Gastroesophageal sphincter (tissue), 4 donors: ENCODE data around the gene IMMP2L. TPM values are rescaled to one million over a fixed set of nuclear protein-coding genes. Genes with fewer than 3 reads are reported as not detected.

Experiments
- ATAC-seq: fragments of 150-250 bp; one replicate; pipeline ENCODE4 v1.9.1; 2016; ENCODE audit warnings: mild to moderate bottlenecking, moderate library complexity
- H3K27ac ChIP-seq, 4 donors: fragments of 200-600 bp; sonication (generic) in 3 of 4; 1 replicate in 3 of 4; 2 replicates in 1 of 4; pipeline ENCODE4 v1.5.1; 2016 to 2019
- H3K27me3 ChIP-seq: fragments of 200-600 bp; sonication (generic); one replicate; pipeline ENCODE4 v1.5.1; 2019
- H3K36me3 ChIP-seq, 2 donors: fragments of 200-600 bp; sonication (generic); one replicate each; pipeline ENCODE4 v1.5.1; 2019; ENCODE audit warnings: control low read depth in 1 of 2
- H3K4me1 ChIP-seq, 3 donors: fragments of 200-600 bp; sonication (generic); 1 replicate in 2 of 3; 2 replicates in 1 of 3; pipeline ENCODE4 v1.5.1; 2016 to 2019; ENCODE audit warnings: control low read depth in 2 of 3
- H3K4me3 ChIP-seq, 2 donors: fragments of 200-600 bp; sonication (generic); one replicate each; pipeline ENCODE4 v1.5.1; 2019; ENCODE audit warnings: mild to moderate bottlenecking in 1 of 2, moderate library complexity in 1 of 2
- H3K9me3 ChIP-seq, 3 donors: fragments of 200-600 bp; sonication (generic); one replicate each; pipeline ENCODE4 v1.5.1; 2017 to 2019; ENCODE audit warnings: control low read depth in 2 of 3
- EP300 ChIP-seq: sonication (generic); formaldehyde crosslinking; IDR thresholded peaks from one replicate; pipeline ENCODE4 v1.6.1; 2017; ENCODE audit warnings: antibody characterized with exemption, mild to moderate bottlenecking
- POLR2A ChIP-seq, 2 donors: fragments of 450-650 bp; IDR thresholded peaks; one replicate each; pipeline ENCODE4 v1.6.1; 2017; ENCODE audit warnings: antibody characterized with exemption in 2 of 2, mild to moderate bottlenecking in 2 of 2, moderate library complexity in 1 of 2
- POLR2AphosphoS5 ChIP-seq: sonication (generic); formaldehyde crosslinking; IDR thresholded peaks from one replicate; pipeline ENCODE4 v1.6.1; 2017; ENCODE audit warnings: antibody characterized with exemption
- WGBS, 2 donors: methylation state at CpG; one replicate each; pipeline ENCODE4 v1.1.5; 2018; ENCODE audit warnings: low coverage in 1 of 2; 5-methylcytosine and 5-hydroxymethylcytosine counted together
- total RNA-seq, 4 donors: library from RNA; depleted of rRNA; stranded (reverse); fragments of >200 nt; gene quantifications; one replicate each; pipeline ENCODE4 v1.1.0, GENCODE V29; 2016
- TF ChIP-seq, protein P1 (sequence below), 4 experiments: fragments of 200-600 bp in 2 of 4; fragments of 450-650 bp in 2 of 4; sonication (generic) in 1 of 4; IDR thresholded peaks; one replicate each; pipeline ENCODE4 v1.5.1; 2017 to 2019; ENCODE audit warnings: antibody characterized with exemption in 4 of 4, mild to moderate bottlenecking in 2 of 4, moderate library complexity in 2 of 4

Gene IMMP2L
- total RNA-seq, 4 donors from 2014 or later = 13.6 to 38.5 (median 30.1) TPM

DNA sequence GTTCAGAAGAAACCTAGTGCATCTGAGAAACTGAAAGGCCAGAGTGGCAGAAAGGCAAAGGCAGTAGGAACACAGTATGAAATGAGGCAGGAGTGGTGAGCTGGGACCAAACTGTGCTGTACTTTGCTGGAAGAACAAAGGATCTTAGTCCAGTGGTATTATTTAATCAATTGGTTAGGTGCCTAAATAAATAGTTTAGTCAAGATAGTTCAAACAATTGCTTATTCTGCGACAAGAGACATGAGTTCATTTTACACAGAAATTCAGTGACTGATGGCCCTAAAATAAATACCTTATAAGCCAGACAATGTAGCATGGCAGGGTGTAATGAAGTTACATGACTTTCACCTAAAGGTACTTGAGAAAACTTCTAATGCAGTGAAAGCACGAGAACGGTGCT lies 653.2 kb downstream of the IMMP2L start:
- 36 to 56% methylated on average over 3 of the region's 3 CpGs for WGBS, 2 donors
- ATAC-seq = no peak

DNA sequence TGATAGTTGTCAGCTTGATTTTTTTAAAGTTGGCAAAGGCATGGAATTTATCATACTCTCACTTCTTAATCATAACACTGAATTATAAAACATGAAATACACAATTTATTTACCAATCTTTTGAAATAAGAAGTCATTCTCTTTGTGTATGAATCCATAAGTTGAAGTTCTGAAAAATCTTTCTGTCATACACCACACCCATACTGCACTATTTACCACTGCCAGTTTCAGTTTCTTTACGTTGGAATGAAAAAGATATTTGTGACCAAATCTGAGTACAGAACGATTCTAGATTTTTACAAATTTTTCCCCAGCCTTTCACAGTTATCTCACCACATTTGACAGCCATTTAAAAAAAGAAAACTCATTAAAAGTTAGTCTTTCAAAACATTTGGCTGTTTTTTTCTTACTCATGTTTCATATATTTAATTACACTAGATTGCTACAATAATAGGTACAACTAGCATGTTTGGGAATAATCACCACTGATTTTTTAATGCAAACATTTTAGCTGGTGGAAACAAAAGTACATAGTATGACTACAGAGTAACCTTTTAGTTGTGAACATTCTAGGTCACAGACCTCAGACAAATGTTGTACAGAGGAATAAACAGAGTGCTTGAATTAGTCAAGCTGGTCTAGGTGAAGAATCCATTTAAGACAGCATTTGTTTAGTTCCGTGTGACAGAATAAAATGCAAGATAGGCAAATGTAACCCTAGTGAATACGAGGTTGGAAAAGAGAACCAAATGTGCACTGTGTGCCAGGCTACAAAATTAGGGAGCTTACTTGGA lies 656.3 kb downstream of the IMMP2L start:
- H3K27ac ChIP-seq = no peak overlapping the region
- no peak overlapping the region for H3K4me3 ChIP-seq
- H3K9me3 ChIP-seq = no peaks in the 10 kb centered on the region
- H3K4me1 ChIP-seq = peaks cover 0 to 44% (median 4%) of the 10 kb centered on the region in 3 donors
- 51 to 58% methylated on average over 4 of the region's 4 CpGs for WGBS, 2 donors
- TF ChIP-seq, protein P1, sequence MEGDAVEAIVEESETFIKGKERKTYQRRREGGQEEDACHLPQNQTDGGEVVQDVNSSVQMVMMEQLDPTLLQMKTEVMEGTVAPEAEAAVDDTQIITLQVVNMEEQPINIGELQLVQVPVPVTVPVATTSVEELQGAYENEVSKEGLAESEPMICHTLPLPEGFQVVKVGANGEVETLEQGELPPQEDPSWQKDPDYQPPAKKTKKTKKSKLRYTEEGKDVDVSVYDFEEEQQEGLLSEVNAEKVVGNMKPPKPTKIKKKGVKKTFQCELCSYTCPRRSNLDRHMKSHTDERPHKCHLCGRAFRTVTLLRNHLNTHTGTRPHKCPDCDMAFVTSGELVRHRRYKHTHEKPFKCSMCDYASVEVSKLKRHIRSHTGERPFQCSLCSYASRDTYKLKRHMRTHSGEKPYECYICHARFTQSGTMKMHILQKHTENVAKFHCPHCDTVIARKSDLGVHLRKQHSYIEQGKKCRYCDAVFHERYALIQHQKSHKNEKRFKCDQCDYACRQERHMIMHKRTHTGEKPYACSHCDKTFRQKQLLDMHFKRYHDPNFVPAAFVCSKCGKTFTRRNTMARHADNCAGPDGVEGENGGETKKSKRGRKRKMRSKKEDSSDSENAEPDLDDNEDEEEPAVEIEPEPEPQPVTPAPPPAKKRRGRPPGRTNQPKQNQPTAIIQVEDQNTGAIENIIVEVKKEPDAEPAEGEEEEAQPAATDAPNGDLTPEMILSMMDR (IDR thresholded peaks at IDR 0.05) = no peak
- TF ChIP-seq POLR2AphosphoS5 (no peak), POLR2A (IDR thresholded peaks at IDR 0.05) (no peak), EP300 (no peak)
- H3K27me3 ChIP-seq = no peaks in the 10 kb centered on the region
- ATAC-seq = no peak
- no peaks in the 10 kb centered on the region for H3K36me3 ChIP-seq

More for the DNA sequence above, 653.2 kb downstream of the IMMP2L start:
- H3K27me3 ChIP-seq = no peaks in the 10 kb centered on the region
- H3K27ac ChIP-seq = peak overlapping the region in 1 of 4 donors; percentile 18
- H3K4me1 ChIP-seq = peaks cover 0 to 44% (median 4%) of the 10 kb centered on the region in 3 donors
- H3K4me3 ChIP-seq = no peak overlapping the region
- TF ChIP-seq POLR2AphosphoS5 = no peak
- TF ChIP-seq EP300 = no peak
- TF ChIP-seq, protein P1 (IDR thresholded peaks at IDR 0.05) = no peak
- no peak for TF ChIP-seq POLR2A (IDR thresholded peaks at IDR 0.05)
- no peaks in the 10 kb centered on the region for H3K9me3 ChIP-seq
- H3K36me3 ChIP-seq = no peaks in the 10 kb centered on the region

DNA sequence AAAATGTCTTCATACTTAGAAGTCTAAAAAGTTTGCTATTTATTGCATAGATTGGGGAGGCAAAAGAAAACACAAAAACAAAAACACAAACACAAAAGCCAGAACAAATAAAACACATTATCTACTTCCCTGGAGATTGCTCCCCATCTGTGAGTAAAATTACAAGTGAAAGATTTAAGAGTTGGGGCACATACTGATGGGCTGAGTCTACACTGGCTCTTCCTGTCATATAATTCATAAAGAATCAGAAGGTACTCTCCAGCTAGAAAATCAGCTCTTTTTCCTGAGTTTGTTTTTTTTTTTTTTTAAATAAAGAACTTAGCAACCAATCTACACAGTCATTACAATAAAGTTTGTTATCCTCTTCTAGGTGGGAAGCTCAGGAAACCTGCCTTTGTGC lies 663.8 kb downstream of the IMMP2L start:
- no peaks in the 10 kb centered on the region for H3K4me1 ChIP-seq
- H3K9me3 ChIP-seq = no peaks in the 10 kb centered on the region
- H3K36me3 ChIP-seq = no peaks in the 10 kb centered on the region
- TF ChIP-seq POLR2AphosphoS5 (no peak), EP300 (no peak), POLR2A (IDR thresholded peaks at IDR 0.05) (no peak)
- TF ChIP-seq, protein P1 (IDR thresholded peaks at IDR 0.05) = no peak
- no peak overlapping the region for H3K27ac ChIP-seq
- ATAC-seq = no peak
- H3K27me3 ChIP-seq = no peaks in the 10 kb centered on the region
- H3K4me3 ChIP-seq = no peak overlapping the region

DNA sequence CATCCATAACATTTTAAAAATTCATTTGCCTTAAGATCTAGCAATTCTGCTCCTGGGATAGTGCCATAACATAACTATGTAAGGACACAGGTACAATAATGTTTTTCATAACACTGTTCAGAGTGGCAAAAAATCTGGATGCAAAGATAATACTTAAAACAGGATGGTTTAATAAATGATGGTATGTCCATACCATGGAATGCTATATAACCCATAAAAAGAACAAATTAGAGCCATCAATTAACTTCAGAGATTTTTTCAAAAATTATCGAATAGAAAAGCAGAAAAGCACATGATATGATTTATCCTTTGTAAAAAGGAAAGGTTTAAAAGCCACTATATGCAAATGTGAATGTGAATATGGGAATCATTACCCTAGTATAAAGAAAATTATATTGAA lies 664.8 kb downstream of the IMMP2L start:
- 83 to 100% methylated on average over 1 of the region's 1 CpG for WGBS, 2 donors
- ATAC-seq = no peak
- TF ChIP-seq, protein P1 (IDR thresholded peaks at IDR 0.05) = no peak
- no peak for TF ChIP-seq EP300
- no peak for TF ChIP-seq POLR2AphosphoS5
- no peak for TF ChIP-seq POLR2A (IDR thresholded peaks at IDR 0.05)
- Histone ChIP-seq H3K9me3 (no peaks in the 10 kb centered on the region), H3K27me3 (no peaks in the 10 kb centered on the region), H3K27ac (no peak overlapping the region), H3K4me3 (no peak overlapping the region), H3K36me3 (no peaks in the 10 kb centered on the region), H3K4me1 (no peaks in the 10 kb centered on the region)

DNA sequence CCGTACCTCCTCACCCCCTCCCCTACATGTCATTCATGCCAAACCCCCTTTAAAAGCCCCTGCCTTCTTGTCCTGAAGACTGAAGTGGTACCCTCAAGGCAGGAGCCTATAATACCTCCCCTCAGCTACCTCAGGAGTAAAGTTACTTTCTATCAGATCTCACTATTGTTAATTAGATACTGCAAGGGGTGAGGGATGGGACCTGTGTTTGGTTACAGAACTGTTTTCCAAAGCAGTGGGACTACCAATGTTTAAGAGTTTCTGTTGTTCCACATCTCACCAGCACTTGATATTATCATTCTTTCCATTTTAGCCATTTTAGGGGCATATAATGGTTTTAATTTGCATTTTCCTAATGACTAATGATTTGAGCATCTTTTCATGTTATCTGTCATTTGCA lies 668.2 kb downstream of the IMMP2L start:
- TF ChIP-seq POLR2AphosphoS5 (no peak), POLR2A (IDR thresholded peaks at IDR 0.05) (no peak), EP300 (no peak)
- TF ChIP-seq, protein P1 (IDR thresholded peaks at IDR 0.05) = no peak
- Histone ChIP-seq H3K27me3 (no peaks in the 10 kb centered on the region), H3K27ac (no peak overlapping the region), H3K4me3 (no peak overlapping the region), H3K36me3 (no peaks in the 10 kb centered on the region), H3K4me1 (peaks cover 0 to 3% (median 0%) of the 10 kb centered on the region in 3 donors), H3K9me3 (no peaks in the 10 kb centered on the region)
- no peak for ATAC-seq
- 100% methylated on average over 1 of the region's 1 CpG; no CpG with 5 or more reads in 1 of the 2 donors for WGBS, 2 donors
